IPS-18a (cell line): ENCODE data around the gene SIK2.
A peak's percentile ranks its signal among the peaks of the same experiment; 100 is the strongest.
"Not testable (repeated sequence)": the region's sequence is repeated elsewhere in the genome, so short reads cannot be mapped to it uniquely, and the experiment has no call there.

Experiments used
- H3K27ac ChIP-seq: one replicate; pipeline ENCODE4 v1.5.1; 2013; ENCODE audit warnings: low read length
- H3K27me3 ChIP-seq: one replicate; pipeline ENCODE4 v1.6.1; 2013; ENCODE audit warnings: mild to moderate bottlenecking, low read length; ENCODE audit not compliant: control insufficient read depth, insufficient read depth
- H3K36me3 ChIP-seq: one replicate; pipeline ENCODE4 v1.6.1; 2013; ENCODE audit warnings: low read depth, low read length; ENCODE audit not compliant: control insufficient read depth
- H3K4me1 ChIP-seq: one replicate; pipeline ENCODE4 v1.6.1; 2013; ENCODE audit warnings: low read depth, low read length; ENCODE audit not compliant: control insufficient read depth
- H3K4me3 ChIP-seq: one replicate; pipeline ENCODE4 v1.5.1; 2013; ENCODE audit warnings: low read length
- H3K9ac ChIP-seq: one replicate; pipeline ENCODE4 v1.6.1; 2013; ENCODE audit warnings: mild to moderate bottlenecking, low read length, moderate library complexity
- H3K9me3 ChIP-seq: one replicate; pipeline ENCODE4 v1.6.1; 2013; ENCODE audit warnings: low read depth, low read length; ENCODE audit not compliant: control insufficient read depth

SIK2 gene

GRCh38 chr11:111759778-111760407, 157.6 kb downstream of the SIK2 start:
- H3K36me3 ChIP-seq = peaks cover 82% of the 10 kb centered on the region
- no peak overlapping the region for H3K27ac ChIP-seq
- peaks cover 11% of the 10 kb centered on the region for H3K4me1 ChIP-seq
- no peak overlapping the region for H3K9ac ChIP-seq
- no peak overlapping the region for H3K4me3 ChIP-seq
- no peaks in the 10 kb centered on the region for H3K9me3 ChIP-seq
- no peaks in the 10 kb centered on the region for H3K27me3 ChIP-seq

- H3K4me1 ChIP-seq = peaks cover 15% of the 10 kb centered on the region
Measured at GRCh38 chr11:111761036-111761435, 158.8 kb downstream of the SIK2 start.

DNA sequence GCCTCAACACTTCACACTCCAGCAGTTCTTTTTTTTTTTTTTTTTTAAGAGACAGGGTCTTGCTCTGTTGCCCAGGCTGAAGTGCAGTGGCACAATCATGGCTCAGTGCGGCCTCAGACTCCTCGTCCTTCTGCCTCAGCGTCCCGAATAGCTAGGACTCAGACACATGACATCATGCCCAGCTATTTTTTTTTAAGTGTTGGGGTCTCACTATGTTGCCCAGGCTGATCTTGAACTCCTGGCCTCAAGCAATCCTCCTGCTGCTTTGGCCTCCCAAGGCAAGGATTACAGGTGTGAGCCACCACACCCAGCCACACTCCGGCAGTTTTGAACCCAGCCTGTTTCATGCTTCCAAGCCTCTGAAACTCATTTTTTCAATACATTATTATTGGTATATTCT, 160.3 kb downstream of the SIK2 start:
- peaks cover 20% of the 10 kb centered on the region for H3K4me1 ChIP-seq
- peaks cover 69% of the 10 kb centered on the region for H3K36me3 ChIP-seq
- H3K9me3 ChIP-seq = no peaks in the 10 kb centered on the region
- no peak overlapping the region for H3K27ac ChIP-seq
- H3K9ac ChIP-seq = no peak overlapping the region
- no peaks in the 10 kb centered on the region for H3K27me3 ChIP-seq
- no peak overlapping the region for H3K4me3 ChIP-seq

More at GRCh38 chr11:111761036-111761435, 158.8 kb downstream of the SIK2 start:
- H3K9ac ChIP-seq = no peak overlapping the region
- H3K36me3 ChIP-seq = peaks cover 76% of the 10 kb centered on the region
- H3K27me3 ChIP-seq = no peaks in the 10 kb centered on the region
- H3K4me3 ChIP-seq = no peak overlapping the region
- H3K9me3 ChIP-seq = no peaks in the 10 kb centered on the region
- H3K27ac ChIP-seq = no peak overlapping the region

DNA sequence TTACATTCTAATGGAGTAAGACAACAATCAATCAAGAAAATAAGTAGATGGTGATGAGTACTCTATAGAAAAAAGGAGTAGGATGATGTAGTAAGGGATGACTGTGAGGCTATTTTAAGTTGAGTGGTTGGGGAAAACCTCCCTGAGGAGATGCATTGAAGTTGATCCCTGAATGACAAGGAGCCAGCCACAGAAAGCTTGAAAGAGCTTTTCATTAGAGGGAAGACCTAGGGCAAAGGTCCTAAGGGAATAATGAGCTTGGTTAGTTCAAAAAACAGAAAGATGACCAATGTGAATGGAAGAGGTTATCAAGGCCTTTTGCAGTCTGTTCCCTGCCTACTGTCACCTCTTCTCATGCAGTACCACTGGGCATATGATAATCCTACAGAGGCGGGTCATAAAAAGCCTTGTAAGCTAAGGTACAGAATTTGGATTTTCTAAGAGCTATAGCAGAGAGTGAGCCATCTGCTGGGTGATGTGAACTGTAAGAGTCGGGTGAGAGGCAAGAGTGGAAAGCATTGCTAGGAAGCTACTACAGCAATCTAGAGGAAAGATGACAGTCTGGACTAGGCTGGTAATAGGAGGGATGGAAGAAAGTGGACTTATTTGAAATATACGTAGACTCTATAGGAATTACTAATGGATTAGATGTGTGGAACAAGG, 160.9 kb downstream of the SIK2 start:
- no peaks in the 10 kb centered on the region for H3K9me3 ChIP-seq
- H3K27ac ChIP-seq = no peak overlapping the region
- H3K36me3 ChIP-seq = peaks cover 64% of the 10 kb centered on the region
- H3K4me3 ChIP-seq = no peak overlapping the region
- H3K27me3 ChIP-seq = no peaks in the 10 kb centered on the region
- H3K9ac ChIP-seq = no peak overlapping the region
- peaks cover 20% of the 10 kb centered on the region for H3K4me1 ChIP-seq

GRCh38 chr11:111764621-111765020, 162.4 kb downstream of the SIK2 start:
- Histone ChIP-seq H3K4me3 (peak overlapping the region; percentile 77), H3K27ac (no peak overlapping the region), H3K9ac (no peak overlapping the region), H3K4me1 (peaks cover 20% of the 10 kb centered on the region), H3K27me3 (no peaks in the 10 kb centered on the region), H3K36me3 (peaks cover 50% of the 10 kb centered on the region), H3K9me3 (no peaks in the 10 kb centered on the region)

- Histone ChIP-seq H3K27ac (no peak overlapping the region), H3K27me3 (no peaks in the 10 kb centered on the region), H3K9ac (peak overlapping the region; percentile 78), H3K9me3 (no peaks in the 10 kb centered on the region), H3K4me3 (peak overlapping the region; percentile 77), H3K4me1 (peaks cover 20% of the 10 kb centered on the region), H3K36me3 (peaks cover 41% of the 10 kb centered on the region)
Measured at GRCh38 chr11:111765320-111765983, 163.2 kb downstream of the SIK2 start.

- peak within 1 kb of the TSS; percentile 91 for H3K27ac ChIP-seq
- no peaks in the 10 kb centered on the region for H3K9me3 ChIP-seq
- peak within 1 kb of the TSS; percentile 77 for H3K4me3 ChIP-seq
- H3K27me3 ChIP-seq = no peaks in the 10 kb centered on the region
- H3K36me3 ChIP-seq = peaks cover 34% of the 10 kb centered on the region
- H3K4me1 ChIP-seq = peaks cover 23% of the 10 kb centered on the region
- H3K9ac ChIP-seq = peak within 1 kb of the TSS; percentile 78
Measured at GRCh38 chr11:111765984-111766833, 164.0 kb downstream of the SIK2 start, which contains the start of gene PPP2R1B. Gene PPP2R1B, minus strand, starts transcription at chr11:111766389. Its CDS starts 28 bp downstream, at chr11:111766361.

DNA sequence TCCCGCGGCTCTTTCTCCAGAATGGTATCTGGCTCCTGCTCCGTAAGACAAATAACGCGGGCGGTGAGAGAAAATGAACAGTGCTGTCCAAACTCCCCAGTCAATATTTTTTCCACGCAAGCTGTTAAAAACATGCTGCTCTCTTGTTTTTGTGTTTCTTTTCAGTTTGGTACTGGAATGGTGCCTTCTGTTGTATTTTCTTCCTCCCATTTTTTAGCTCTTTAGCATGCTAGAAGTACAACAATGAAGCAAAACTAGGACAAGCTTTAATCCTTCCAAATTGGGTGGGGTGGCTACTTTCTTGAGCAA, 164.5 kb downstream of the SIK2 start:
- Histone ChIP-seq H3K4me1 (peaks cover 28% of the 10 kb centered on the region), H3K27ac (peak overlapping the region; percentile 91), H3K9me3 (no peaks in the 10 kb centered on the region), H3K9ac (peak overlapping the region; percentile 78), H3K4me3 (peak overlapping the region; percentile 77), H3K36me3 (peaks cover 28% of the 10 kb centered on the region), H3K27me3 (no peaks in the 10 kb centered on the region)

DNA sequence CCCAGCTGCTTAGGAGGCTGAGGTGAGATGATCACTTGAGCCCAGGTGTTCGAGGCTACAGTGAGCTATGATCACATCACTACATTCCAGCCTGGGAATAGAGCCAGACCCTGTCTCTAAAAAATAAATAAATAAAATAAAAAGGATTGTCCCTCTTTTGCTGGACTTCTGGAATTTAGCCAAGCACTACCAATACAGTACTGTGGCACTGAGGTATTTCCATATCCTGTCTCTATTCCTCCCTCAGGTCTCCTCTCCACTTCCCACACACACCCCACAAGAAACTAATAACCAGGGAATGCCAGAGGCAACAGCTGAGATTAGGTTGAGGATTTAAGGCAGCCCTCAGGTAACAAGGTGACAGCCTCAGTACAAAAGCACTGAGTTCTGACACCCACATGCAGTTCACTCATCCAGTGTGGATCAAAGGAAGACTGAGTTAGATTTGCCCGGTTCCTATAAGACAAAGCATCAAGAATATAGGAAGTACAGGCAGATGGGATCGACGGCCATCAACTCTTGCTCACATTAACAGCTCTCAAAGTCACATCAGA, 168.4 kb downstream of the SIK2 start:
- H3K4me3 ChIP-seq = no peak overlapping the region
- H3K9ac ChIP-seq = no peak overlapping the region
- peaks cover 14% of the 10 kb centered on the region for H3K4me1 ChIP-seq
- H3K27ac ChIP-seq = no peak overlapping the region
- H3K36me3 ChIP-seq = no peaks in the 10 kb centered on the region
- no peaks in the 10 kb centered on the region for H3K27me3 ChIP-seq
- no peaks in the 10 kb centered on the region for H3K9me3 ChIP-seq

- H3K36me3 ChIP-seq, H3K9me3 ChIP-seq, H3K4me3 ChIP-seq, H3K9ac ChIP-seq, H3K27ac ChIP-seq, H3K27me3 ChIP-seq: not testable (repeated sequence)
- H3K4me1 ChIP-seq = peaks cover 14% of the 10 kb centered on the region
Measured at GRCh38 chr11:111771205-111771604, 169.0 kb downstream of the SIK2 start.

DNA sequence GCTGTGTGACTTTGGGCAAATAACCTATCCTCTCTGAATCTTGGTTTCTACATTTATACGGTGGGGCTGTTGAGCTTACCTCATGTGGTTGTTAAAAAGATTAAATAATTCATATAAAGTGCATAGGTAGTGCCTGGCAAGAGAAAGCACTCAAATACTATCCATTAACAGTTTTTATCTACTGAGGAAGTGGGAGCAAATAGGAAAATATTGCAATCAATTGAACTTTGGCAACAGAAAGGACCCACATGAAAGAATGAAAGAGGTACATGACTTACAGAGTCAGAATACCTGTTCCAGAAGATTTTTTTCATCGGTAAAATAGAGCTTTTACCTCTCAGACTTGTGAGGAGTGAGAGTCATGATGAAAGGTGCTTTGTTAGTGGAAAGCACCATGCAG, 170.3 kb downstream of the SIK2 start:
- H3K4me1 ChIP-seq = peaks cover 10% of the 10 kb centered on the region
- H3K9ac ChIP-seq = no peak overlapping the region
- H3K27ac ChIP-seq = no peak overlapping the region
- H3K36me3 ChIP-seq = no peaks in the 10 kb centered on the region
- no peak overlapping the region for H3K4me3 ChIP-seq
- no peaks in the 10 kb centered on the region for H3K9me3 ChIP-seq
- no peaks in the 10 kb centered on the region for H3K27me3 ChIP-seq
